ENCODE measurements around the gene HIC1.

DNA sequence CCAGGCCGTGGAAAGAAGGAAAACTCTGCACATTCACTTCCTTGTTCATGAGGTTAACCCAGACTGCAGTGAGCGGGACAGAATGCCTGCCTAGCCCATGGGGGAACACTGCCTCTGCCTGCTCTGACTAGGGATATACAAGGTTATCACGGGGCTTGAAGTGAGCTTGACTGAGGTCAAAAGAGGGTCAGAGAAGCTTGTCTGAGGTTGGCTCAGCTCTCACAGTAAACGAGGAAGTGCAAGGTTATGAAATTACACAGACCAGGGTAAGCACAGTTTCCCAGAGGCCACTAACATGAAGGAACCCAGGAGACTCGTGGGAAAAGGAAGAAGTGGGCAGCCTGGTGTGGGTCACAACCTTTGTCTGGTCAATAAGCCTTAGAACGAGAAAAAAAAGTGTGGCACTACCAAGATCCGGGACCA is 28.7 kb downstream of the HIC1 start:
- no peak for TF ChIP-seq EZH2 (IDR thresholded peaks at IDR 0.05; ENCODE audit: low read depth, unreplicated experiment)
- no peak for TF ChIP-seq JUNB (IDR thresholded peaks at IDR 0.05; ENCODE audit: unreplicated experiment)
- TF ChIP-seq, protein P1, sequence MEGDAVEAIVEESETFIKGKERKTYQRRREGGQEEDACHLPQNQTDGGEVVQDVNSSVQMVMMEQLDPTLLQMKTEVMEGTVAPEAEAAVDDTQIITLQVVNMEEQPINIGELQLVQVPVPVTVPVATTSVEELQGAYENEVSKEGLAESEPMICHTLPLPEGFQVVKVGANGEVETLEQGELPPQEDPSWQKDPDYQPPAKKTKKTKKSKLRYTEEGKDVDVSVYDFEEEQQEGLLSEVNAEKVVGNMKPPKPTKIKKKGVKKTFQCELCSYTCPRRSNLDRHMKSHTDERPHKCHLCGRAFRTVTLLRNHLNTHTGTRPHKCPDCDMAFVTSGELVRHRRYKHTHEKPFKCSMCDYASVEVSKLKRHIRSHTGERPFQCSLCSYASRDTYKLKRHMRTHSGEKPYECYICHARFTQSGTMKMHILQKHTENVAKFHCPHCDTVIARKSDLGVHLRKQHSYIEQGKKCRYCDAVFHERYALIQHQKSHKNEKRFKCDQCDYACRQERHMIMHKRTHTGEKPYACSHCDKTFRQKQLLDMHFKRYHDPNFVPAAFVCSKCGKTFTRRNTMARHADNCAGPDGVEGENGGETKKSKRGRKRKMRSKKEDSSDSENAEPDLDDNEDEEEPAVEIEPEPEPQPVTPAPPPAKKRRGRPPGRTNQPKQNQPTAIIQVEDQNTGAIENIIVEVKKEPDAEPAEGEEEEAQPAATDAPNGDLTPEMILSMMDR (conservative IDR thresholded peaks at IDR 0.05; ENCODE audit: low read depth in 2 of 2): no peak
- TF ChIP-seq, protein P2, sequence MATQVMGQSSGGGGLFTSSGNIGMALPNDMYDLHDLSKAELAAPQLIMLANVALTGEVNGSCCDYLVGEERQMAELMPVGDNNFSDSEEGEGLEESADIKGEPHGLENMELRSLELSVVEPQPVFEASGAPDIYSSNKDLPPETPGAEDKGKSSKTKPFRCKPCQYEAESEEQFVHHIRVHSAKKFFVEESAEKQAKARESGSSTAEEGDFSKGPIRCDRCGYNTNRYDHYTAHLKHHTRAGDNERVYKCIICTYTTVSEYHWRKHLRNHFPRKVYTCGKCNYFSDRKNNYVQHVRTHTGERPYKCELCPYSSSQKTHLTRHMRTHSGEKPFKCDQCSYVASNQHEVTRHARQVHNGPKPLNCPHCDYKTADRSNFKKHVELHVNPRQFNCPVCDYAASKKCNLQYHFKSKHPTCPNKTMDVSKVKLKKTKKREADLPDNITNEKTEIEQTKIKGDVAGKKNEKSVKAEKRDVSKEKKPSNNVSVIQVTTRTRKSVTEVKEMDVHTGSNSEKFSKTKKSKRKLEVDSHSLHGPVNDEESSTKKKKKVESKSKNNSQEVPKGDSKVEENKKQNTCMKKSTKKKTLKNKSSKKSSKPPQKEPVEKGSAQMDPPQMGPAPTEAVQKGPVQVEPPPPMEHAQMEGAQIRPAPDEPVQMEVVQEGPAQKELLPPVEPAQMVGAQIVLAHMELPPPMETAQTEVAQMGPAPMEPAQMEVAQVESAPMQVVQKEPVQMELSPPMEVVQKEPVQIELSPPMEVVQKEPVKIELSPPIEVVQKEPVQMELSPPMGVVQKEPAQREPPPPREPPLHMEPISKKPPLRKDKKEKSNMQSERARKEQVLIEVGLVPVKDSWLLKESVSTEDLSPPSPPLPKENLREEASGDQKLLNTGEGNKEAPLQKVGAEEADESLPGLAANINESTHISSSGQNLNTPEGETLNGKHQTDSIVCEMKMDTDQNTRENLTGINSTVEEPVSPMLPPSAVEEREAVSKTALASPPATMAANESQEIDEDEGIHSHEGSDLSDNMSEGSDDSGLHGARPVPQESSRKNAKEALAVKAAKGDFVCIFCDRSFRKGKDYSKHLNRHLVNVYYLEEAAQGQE (IDR thresholded peaks at IDR 0.05; ENCODE audit: unreplicated experiment): no peak
- no peak for TF ChIP-seq EZH2phosphoT487 (IDR thresholded peaks at IDR 0.05; ENCODE audit: unreplicated experiment)
- no peak for TF ChIP-seq NANOG (IDR thresholded peaks at IDR 0.05; ENCODE audit: borderline replicate concordance)

All from GM23338 (cell line).